Panc1 (cell line): ENCODE measurements around the gene AGAP1.

Experiments
- POLR2AphosphoS5 ChIP-seq: IDR thresholded peaks from 2 replicates; pipeline ENCODE4 v1.6.1; 2012; ENCODE audit warnings: mild to moderate bottlenecking, low read depth, low read length, moderate library complexity
- SIN3A ChIP-seq: IDR thresholded peaks from 2 replicates; pipeline ENCODE4 v1.6.1; 2012; ENCODE audit warnings: low read depth, mild to moderate bottlenecking, low read length, moderate library complexity, borderline replicate concordance; ENCODE audit not compliant: insufficient read depth
- TCF7L2 ChIP-seq: IDR thresholded peaks from 2 replicates; pipeline ENCODE4 v1.6.1; 2011; ENCODE audit warnings: mild to moderate bottlenecking, low read depth, low read length, inconsistent platforms
- TF ChIP-seq, protein P1 (sequence below): fragments of 450-650 bp; IDR thresholded peaks from 2 replicates; pipeline ENCODE4 v1.5.1; 2017; ENCODE audit warnings: mild to moderate bottlenecking
- TF ChIP-seq, protein P2 (sequence below), 2 experiments: IDR thresholded peaks; 2 replicates each; pipeline ENCODE4 v1.6.1; 2011 to 2012; ENCODE audit warnings: low read depth in 2 of 2, control low read depth in 1 of 2, low read length in 1 of 2, mild to moderate bottlenecking in 1 of 2, moderate library complexity in 1 of 2; ENCODE audit not compliant: insufficient read depth in 1 of 2

DNA sequence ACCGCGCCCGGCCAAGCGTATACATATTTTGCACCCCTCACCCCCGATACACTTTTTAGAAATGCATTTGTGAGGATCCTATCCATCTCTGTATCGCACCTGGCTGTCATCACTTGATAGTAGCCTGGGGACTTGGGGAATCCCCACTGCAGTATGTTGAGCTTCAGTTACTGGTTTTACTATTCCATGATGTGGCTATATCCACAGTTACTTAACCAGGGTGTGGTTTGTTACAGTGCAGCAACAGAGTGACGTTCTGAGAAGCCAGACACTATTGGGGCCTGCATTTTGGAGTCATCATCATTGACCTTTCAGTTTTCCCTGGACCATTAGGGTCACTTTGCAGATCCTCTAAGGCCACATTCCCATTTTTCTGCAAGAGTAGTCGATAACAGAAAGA, 212.7 kb downstream of the AGAP1 start:
- TF ChIP-seq, protein P1, sequence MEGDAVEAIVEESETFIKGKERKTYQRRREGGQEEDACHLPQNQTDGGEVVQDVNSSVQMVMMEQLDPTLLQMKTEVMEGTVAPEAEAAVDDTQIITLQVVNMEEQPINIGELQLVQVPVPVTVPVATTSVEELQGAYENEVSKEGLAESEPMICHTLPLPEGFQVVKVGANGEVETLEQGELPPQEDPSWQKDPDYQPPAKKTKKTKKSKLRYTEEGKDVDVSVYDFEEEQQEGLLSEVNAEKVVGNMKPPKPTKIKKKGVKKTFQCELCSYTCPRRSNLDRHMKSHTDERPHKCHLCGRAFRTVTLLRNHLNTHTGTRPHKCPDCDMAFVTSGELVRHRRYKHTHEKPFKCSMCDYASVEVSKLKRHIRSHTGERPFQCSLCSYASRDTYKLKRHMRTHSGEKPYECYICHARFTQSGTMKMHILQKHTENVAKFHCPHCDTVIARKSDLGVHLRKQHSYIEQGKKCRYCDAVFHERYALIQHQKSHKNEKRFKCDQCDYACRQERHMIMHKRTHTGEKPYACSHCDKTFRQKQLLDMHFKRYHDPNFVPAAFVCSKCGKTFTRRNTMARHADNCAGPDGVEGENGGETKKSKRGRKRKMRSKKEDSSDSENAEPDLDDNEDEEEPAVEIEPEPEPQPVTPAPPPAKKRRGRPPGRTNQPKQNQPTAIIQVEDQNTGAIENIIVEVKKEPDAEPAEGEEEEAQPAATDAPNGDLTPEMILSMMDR, result no peak
- TF ChIP-seq POLR2AphosphoS5 (no peak), SIN3A (no peak), TCF7L2 (no peak)
- TF ChIP-seq, protein P2, sequence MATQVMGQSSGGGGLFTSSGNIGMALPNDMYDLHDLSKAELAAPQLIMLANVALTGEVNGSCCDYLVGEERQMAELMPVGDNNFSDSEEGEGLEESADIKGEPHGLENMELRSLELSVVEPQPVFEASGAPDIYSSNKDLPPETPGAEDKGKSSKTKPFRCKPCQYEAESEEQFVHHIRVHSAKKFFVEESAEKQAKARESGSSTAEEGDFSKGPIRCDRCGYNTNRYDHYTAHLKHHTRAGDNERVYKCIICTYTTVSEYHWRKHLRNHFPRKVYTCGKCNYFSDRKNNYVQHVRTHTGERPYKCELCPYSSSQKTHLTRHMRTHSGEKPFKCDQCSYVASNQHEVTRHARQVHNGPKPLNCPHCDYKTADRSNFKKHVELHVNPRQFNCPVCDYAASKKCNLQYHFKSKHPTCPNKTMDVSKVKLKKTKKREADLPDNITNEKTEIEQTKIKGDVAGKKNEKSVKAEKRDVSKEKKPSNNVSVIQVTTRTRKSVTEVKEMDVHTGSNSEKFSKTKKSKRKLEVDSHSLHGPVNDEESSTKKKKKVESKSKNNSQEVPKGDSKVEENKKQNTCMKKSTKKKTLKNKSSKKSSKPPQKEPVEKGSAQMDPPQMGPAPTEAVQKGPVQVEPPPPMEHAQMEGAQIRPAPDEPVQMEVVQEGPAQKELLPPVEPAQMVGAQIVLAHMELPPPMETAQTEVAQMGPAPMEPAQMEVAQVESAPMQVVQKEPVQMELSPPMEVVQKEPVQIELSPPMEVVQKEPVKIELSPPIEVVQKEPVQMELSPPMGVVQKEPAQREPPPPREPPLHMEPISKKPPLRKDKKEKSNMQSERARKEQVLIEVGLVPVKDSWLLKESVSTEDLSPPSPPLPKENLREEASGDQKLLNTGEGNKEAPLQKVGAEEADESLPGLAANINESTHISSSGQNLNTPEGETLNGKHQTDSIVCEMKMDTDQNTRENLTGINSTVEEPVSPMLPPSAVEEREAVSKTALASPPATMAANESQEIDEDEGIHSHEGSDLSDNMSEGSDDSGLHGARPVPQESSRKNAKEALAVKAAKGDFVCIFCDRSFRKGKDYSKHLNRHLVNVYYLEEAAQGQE (IDR thresholded peaks at IDR 0.05; ENCODE audit: insufficient read depth in 1 of 2, low read depth in 2 of 2, low read length in 1 of 2), result no peak
